Spleen (tissue), 11 donors: ENCODE results near the gene PLCB3. TPM values are rescaled to one million over a fixed set of nuclear protein-coding genes. Genes with fewer than 3 reads are reported as not detected.
A peak's percentile ranks its signal among the peaks of the same experiment; 100 is the strongest.

ENCODE experiments used
- DNase-seq: peaks from one replicate; pipeline ENCODE4 v3.0.0-alpha.2; 2020
- H3K27ac ChIP-seq, 8 donors: fragments of 200-600 bp; sonication (generic) in 7 of 8; 1 replicate in 4 of 8; 2 replicates in 4 of 8; pipeline versions ENCODE4 v1.5.0 to v1.8.0; 2016 to 2021; ENCODE audit warnings: inconsistent platforms in 4 of 8, mild to moderate bottlenecking in 4 of 8, moderate library complexity in 1 of 8
- H3K27me3 ChIP-seq, 7 donors: fragments of 200-600 bp; sonication (generic) in 6 of 7; replicated peaks in 1 of 7; 1 replicate in 4 of 7; 2 replicates in 3 of 7; pipeline versions ENCODE4 v1.5.0 to v1.8.0; 2016 to 2021; ENCODE audit warnings: inconsistent platforms in 3 of 7, mild to moderate bottlenecking in 1 of 7
- H3K36me3 ChIP-seq, 6 donors: fragments of 200-600 bp; sonication (generic) in 5 of 6; 1 replicate in 4 of 6; 2 replicates in 2 of 6; pipeline versions ENCODE4 v1.5.0 to v1.8.0; 2016 to 2021; ENCODE audit warnings: inconsistent platforms in 2 of 6
- H3K4me1 ChIP-seq, 6 donors: fragments of 200-600 bp; sonication (generic) in 5 of 6; 1 replicate in 3 of 6; 2 replicates in 3 of 6; pipeline versions ENCODE4 v1.5.0 to v1.8.0; 2016 to 2021; ENCODE audit warnings: inconsistent platforms in 3 of 6
- H3K4me3 ChIP-seq, 8 donors: fragments of 200-600 bp; sonication (generic) in 7 of 8; 1 replicate in 4 of 8; 2 replicates in 4 of 8; pipeline versions ENCODE4 v1.5.0 to v1.8.0; 2016 to 2021; ENCODE audit warnings: inconsistent platforms in 4 of 8, mild to moderate bottlenecking in 4 of 8, moderate library complexity in 2 of 8
- H3K9me3 ChIP-seq, 8 donors: fragments of 200-600 bp; sonication (generic) in 7 of 8; 1 replicate in 4 of 8; 2 replicates in 4 of 8; pipeline versions ENCODE4 v1.5.0 to v1.8.0; 2016 to 2021; ENCODE audit warnings: inconsistent platforms in 4 of 8
- POLR2A ChIP-seq, 3 donors: fragments of 450-650 bp; IDR thresholded peaks; one replicate each; pipeline ENCODE4 v1.5.1; 2017; ENCODE audit warnings: antibody characterized with exemption in 3 of 3, mild to moderate bottlenecking in 1 of 3
- POLR2AphosphoS5 ChIP-seq, 3 donors: sonication (generic); formaldehyde crosslinking; IDR thresholded peaks; one replicate each; pipeline ENCODE4 v1.5.1; 2017; ENCODE audit warnings: antibody characterized with exemption in 3 of 3
- WGBS, 5 donors: extraction: QIAGEN DNeasy Blood & Tissue Kit in 3 of 5; methylation state at CpG; one replicate each; pipeline versions ENCODE4 v1.1.5 to v1.1.7; 2013 to 2018; 5-methylcytosine and 5-hydroxymethylcytosine counted together
- intact Hi-C: fragments of 100-400 bp; cut with DNase I; formaldehyde crosslinking; loops from one replicate; pipeline ENCODE4 v1.15.0; 2023; ENCODE audit warnings: low total_unique reads
- polyA plus RNA-seq, 3 donors: library from polyadenylated mRNA; stranded (reverse); fragments of 200-250 nt; gene quantifications; one replicate each; pipeline ENCODE4 v1.2.1, GENCODE V29; 2013
- total RNA-seq, 7 donors: library from RNA; depleted of rRNA in 3 of 7; stranded (reverse); fragments of >200 nt in 3 of 7; fragmentation: NEBNext Ultra II Directional in 4 of 7; extraction: Animal tissue kit (Norgen Biotek cat#: 25700) in 4 of 7; gene quantifications; one replicate each; pipeline versions ENCODE4 v1.1.0 to v1.2.1, GENCODE V29; 2016 to 2021
- TF ChIP-seq, protein P1 (sequence below), 11 experiments: fragments of 200-600 bp in 7 of 11; fragments of 450-650 bp in 4 of 11; sonication (generic) in 4 of 11; IDR thresholded peaks in 8 of 11; conservative IDR thresholded peaks in 3 of 11; 1 replicate in 7 of 11; 2 replicates in 4 of 11; pipeline versions ENCODE4 v1.4.0 to v1.8.0; 2016 to 2021; ENCODE audit warnings: antibody characterized with exemption in 11 of 11, inconsistent platforms in 4 of 11, mild to moderate bottlenecking in 1 of 11
- donor health status: healthy with polysubstance abuse.
- donor health status: DM: no; HTN: no; CAD: no; lungs with moderate emphysema.
- donor health status: DM: no; HTN: no; CAD: no.
- donor health status: Bipolar disorder and iron deficiency.
- donor health status: healthy.
- donor health status: DM: no; HTN: no; CAD: no.
- donor health status: DM: yes; HTN: yes; CAD: no.

The PLCB3 gene
- total and polyA plus RNA-seq, 10 donors: 3.8 to 28.3 (median 21.1) TPM

DNA sequence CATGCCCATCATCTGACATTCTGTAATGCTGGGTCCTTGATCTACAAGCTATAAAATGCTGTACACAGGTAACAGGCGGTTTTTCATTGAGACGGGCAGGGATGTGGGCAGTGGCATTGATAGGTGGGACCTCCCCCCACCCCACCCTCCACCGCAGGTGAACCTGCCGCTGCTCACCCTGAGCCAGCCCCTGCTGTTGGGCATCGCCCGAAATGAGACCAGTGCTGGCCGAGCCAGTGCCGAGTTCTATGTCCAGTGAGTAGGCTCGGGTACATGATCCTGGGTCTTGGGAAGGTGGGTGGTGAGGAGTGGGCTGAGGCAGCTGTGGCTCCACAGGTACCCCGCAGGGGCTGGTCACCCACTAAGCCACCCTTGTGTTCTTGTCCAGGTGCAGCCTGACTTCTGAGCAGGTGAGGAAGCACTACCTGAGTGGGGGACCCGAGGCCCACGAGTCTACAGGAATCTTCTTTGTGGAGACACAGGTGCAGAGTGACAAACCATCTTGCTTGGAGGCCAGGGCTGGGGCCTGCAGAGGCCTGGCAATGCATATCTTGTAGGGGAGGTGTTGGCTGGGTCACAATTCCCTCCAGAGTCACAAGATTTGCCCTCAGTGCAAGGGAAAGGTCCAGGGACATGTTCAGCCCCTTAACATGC is 22.1 kb upstream of the PLCB3 start:
- intact Hi-C loops: no loop called here

GRCh38 chr11:64229744-64230170 is 21.6 kb upstream of the PLCB3 start:
- peaks cover 54 to 93% (median 79%) of the 10 kb centered on the region in 6 donors for H3K4me1 ChIP-seq

More for the DNA sequence above, 22.1 kb upstream of the PLCB3 start:
- Histone ChIP-seq H3K9me3 (no peaks in the 10 kb centered on the region), H3K4me3 (peak overlapping the region in 4 of 8 donors; percentile 55 to 87 (median 67)), H3K36me3 (peaks cover 0 to 12% (median under 1%) of the 10 kb centered on the region in 6 donors), H3K4me1 (peaks cover 54 to 97% (median 83%) of the 10 kb centered on the region in 6 donors), H3K27me3 (no peaks in the 10 kb centered on the region), H3K27ac (peak overlapping the region; percentile 78 to 98 (median 96))
- 90 to 93% (median 92%) methylated on average over 12 of the region's 12 CpGs for WGBS, 5 donors
- DNase-seq: peak; percentile 83
- peak in 1 of 3 donors; percentile 27 for TF ChIP-seq POLR2AphosphoS5 (IDR thresholded peaks at IDR 0.05)
- no peak for TF ChIP-seq POLR2A (IDR thresholded peaks at IDR 0.05)
- TF ChIP-seq, protein P1, sequence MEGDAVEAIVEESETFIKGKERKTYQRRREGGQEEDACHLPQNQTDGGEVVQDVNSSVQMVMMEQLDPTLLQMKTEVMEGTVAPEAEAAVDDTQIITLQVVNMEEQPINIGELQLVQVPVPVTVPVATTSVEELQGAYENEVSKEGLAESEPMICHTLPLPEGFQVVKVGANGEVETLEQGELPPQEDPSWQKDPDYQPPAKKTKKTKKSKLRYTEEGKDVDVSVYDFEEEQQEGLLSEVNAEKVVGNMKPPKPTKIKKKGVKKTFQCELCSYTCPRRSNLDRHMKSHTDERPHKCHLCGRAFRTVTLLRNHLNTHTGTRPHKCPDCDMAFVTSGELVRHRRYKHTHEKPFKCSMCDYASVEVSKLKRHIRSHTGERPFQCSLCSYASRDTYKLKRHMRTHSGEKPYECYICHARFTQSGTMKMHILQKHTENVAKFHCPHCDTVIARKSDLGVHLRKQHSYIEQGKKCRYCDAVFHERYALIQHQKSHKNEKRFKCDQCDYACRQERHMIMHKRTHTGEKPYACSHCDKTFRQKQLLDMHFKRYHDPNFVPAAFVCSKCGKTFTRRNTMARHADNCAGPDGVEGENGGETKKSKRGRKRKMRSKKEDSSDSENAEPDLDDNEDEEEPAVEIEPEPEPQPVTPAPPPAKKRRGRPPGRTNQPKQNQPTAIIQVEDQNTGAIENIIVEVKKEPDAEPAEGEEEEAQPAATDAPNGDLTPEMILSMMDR (IDR thresholded peaks at IDR 0.05 in 8 of 11, conservative IDR thresholded peaks at IDR 0.05 in 3 of 11): no peak

GRCh38 chr11:64230171-64230984 is 21.0 kb upstream of the PLCB3 start, which contains the start of gene DNAJC4:
Gene DNAJC4, plus strand, starts transcription at chr11:64230548. Its CDS starts 307 bp downstream, at chr11:64230855.
- Histone ChIP-seq H3K4me1 (peaks cover 51 to 93% (median 78%) of the 10 kb centered on the region in 6 donors), H3K27me3 (no peaks in the 10 kb centered on the region), H3K27ac (peak within 1 kb of the TSS; percentile 78 to 98 (median 96)), H3K4me3 (peak within 1 kb of the TSS; percentile 45 to 87 (median 67)), H3K9me3 (no peaks in the 10 kb centered on the region), H3K36me3 (peaks cover 0 to 6% (median 0%) of the 10 kb centered on the region in 6 donors)
- 0 to 1% (median 1%) methylated on average over 59 to 62 of the region's 62 CpGs for WGBS, 5 donors
- intact Hi-C loops: no loop called here
- TF ChIP-seq POLR2AphosphoS5 (IDR thresholded peaks at IDR 0.05): peak; percentile 86 to 89 (median 86)
- TF ChIP-seq, protein P1 (IDR thresholded peaks at IDR 0.05 in 8 of 11, conservative IDR thresholded peaks at IDR 0.05 in 3 of 11): peak in 1 of 11 experiments; percentile 20
- peak in 1 of 3 donors; percentile 19 for TF ChIP-seq POLR2A (IDR thresholded peaks at IDR 0.05)
- DNase-seq: peak; percentile 97

More at GRCh38 chr11:64229744-64230170, 21.6 kb upstream of the PLCB3 start:
- WGBS, 5 donors: 46 to 59% (median 52%) methylated on average over 11 to 13 of the region's 13 CpGs
- TF ChIP-seq POLR2AphosphoS5 (IDR thresholded peaks at IDR 0.05): no peak
- TF ChIP-seq, protein P1 (IDR thresholded peaks at IDR 0.05 in 8 of 11, conservative IDR thresholded peaks at IDR 0.05 in 3 of 11): no peak
- TF ChIP-seq POLR2A (IDR thresholded peaks at IDR 0.05): no peak
- DNase-seq: peak; percentile 83
- H3K4me3 ChIP-seq: peak overlapping the region; percentile 45 to 87 (median 67)
- H3K27me3 ChIP-seq: no peaks in the 10 kb centered on the region
- H3K9me3 ChIP-seq: no peaks in the 10 kb centered on the region
- intact Hi-C loops: no loop called here
- H3K27ac ChIP-seq: peak overlapping the region; percentile 78 to 98 (median 96)
- peaks cover 0 to 6% (median 0%) of the 10 kb centered on the region in 6 donors for H3K36me3 ChIP-seq
